ENCODE measurements around the gene SLC7A4. TPM values are rescaled to one million over a fixed set of nuclear protein-coding genes. Genes with fewer than 3 reads are reported as not detected.

SLC7A4 gene
- total RNA-seq, 1 donor: 0.36 TPM

- Histone ChIP-seq H3K36me3 (ENCODE audit: insufficient read depth, low read length) (no peaks in the 10 kb centered on the region), H3K79me2 (ENCODE audit: insufficient read depth, low read length) (no peaks in the 10 kb centered on the region), H4K20me1 (ENCODE audit: insufficient read depth, low read length) (no peaks in the 10 kb centered on the region), H3K4me1 (ENCODE audit: insufficient read depth, low read length) (no peaks in the 10 kb centered on the region), H3K27me3 (ENCODE audit: insufficient read depth, low read length) (peaks cover 12% of the 10 kb centered on the region), H3K27ac (ENCODE audit: low read depth, low read length) (no peak overlapping the region), H3K4me3 (ENCODE audit: insufficient read depth, low read length) (no peak overlapping the region), H2AFZ (ENCODE audit: low read length) (no peak overlapping the region), H3K9me3 (ENCODE audit: low read depth, low read length) (no peaks in the 10 kb centered on the region), H3K4me2 (ENCODE audit: insufficient read depth, low read length) (no peak overlapping the region)
- DNase-seq (ENCODE audit: insufficient read length, low spot score, missing footprints): no peak
- TF ChIP-seq CTCF (IDR thresholded peaks at IDR 0.05; ENCODE audit: extremely low read depth, low read depth, low read length): no peak
Measured at GRCh38 chr22:21054046-21054713, 21.8 kb upstream of the SLC7A4 start.

GRCh38 chr22:21052715-21053459 is 20.5 kb upstream of the SLC7A4 start:
- no peak for DNase-seq (ENCODE audit: insufficient read length, low spot score, missing footprints)
- Histone ChIP-seq H4K20me1 (ENCODE audit: insufficient read depth, low read length) (no peaks in the 10 kb centered on the region), H3K9me3 (ENCODE audit: low read depth, low read length) (no peaks in the 10 kb centered on the region), H3K4me2 (ENCODE audit: insufficient read depth, low read length) (no peak overlapping the region), H3K27ac (ENCODE audit: low read depth, low read length) (no peak overlapping the region), H2AFZ (ENCODE audit: low read length) (no peak overlapping the region), H3K27me3 (ENCODE audit: insufficient read depth, low read length) (peaks cover 12% of the 10 kb centered on the region), H3K4me3 (ENCODE audit: insufficient read depth, low read length) (no peak overlapping the region), H3K4me1 (ENCODE audit: insufficient read depth, low read length) (no peaks in the 10 kb centered on the region), H3K36me3 (ENCODE audit: insufficient read depth, low read length) (no peaks in the 10 kb centered on the region), H3K79me2 (ENCODE audit: insufficient read depth, low read length) (no peaks in the 10 kb centered on the region)
- TF ChIP-seq CTCF (IDR thresholded peaks at IDR 0.05; ENCODE audit: extremely low read depth, low read depth, low read length): no peak

- H3K36me3 ChIP-seq (ENCODE audit: insufficient read depth, low read length): no peaks in the 10 kb centered on the region
- H2AFZ ChIP-seq (ENCODE audit: low read length): no peak overlapping the region
- no peaks in the 10 kb centered on the region for H3K9me3 ChIP-seq (ENCODE audit: low read depth, low read length)
- H3K79me2 ChIP-seq (ENCODE audit: insufficient read depth, low read length): no peaks in the 10 kb centered on the region
- H3K27ac ChIP-seq (ENCODE audit: low read depth, low read length): no peak overlapping the region
- H3K4me3 ChIP-seq (ENCODE audit: insufficient read depth, low read length): no peak overlapping the region
- peaks cover 12% of the 10 kb centered on the region for H3K27me3 ChIP-seq (ENCODE audit: insufficient read depth, low read length)
- TF ChIP-seq CTCF (IDR thresholded peaks at IDR 0.05; ENCODE audit: extremely low read depth, low read depth, low read length): no peak
- DNase-seq (ENCODE audit: insufficient read length, low spot score, missing footprints): no peak
- H3K4me1 ChIP-seq (ENCODE audit: insufficient read depth, low read length): no peaks in the 10 kb centered on the region
- H3K4me2 ChIP-seq (ENCODE audit: insufficient read depth, low read length): no peak overlapping the region
- no peaks in the 10 kb centered on the region for H4K20me1 ChIP-seq (ENCODE audit: insufficient read depth, low read length)
Measured at GRCh38 chr22:21051831-21052400, 19.6 kb upstream of the SLC7A4 start.
